MM.1S (cell line): ENCODE data around the gene LHPP.

ENCODE experiments used
- CTCF ChIP-seq: fragments of 300-600 bp; sonication (generic); IDR thresholded peaks from 2 replicates; pipeline ENCODE4 v1.5.1; 2016; ENCODE audit warnings: antibody characterized with exemption, low read length, mixed read lengths
- EZH2 ChIP-seq: fragments of 300-600 bp; sonication (generic); optimal IDR thresholded peaks from 2 replicates; pipeline ENCODE3; 2017; ENCODE audit warnings: low read depth, mild to moderate bottlenecking, antibody characterized with exemption, low read length, mixed read lengths

GRCh38 chr10:124451276-124451675 is 10.3 kb upstream of the LHPP start:
- TF ChIP-seq CTCF (no peak), EZH2 (no peak)
